Measurements from ENCODE around the gene PIAS3.
"Not testable (repeated sequence)": the region's sequence is repeated elsewhere in the genome, so short reads cannot be mapped to it uniquely, and the experiment has no call there.

Gene PIAS3

DNA sequence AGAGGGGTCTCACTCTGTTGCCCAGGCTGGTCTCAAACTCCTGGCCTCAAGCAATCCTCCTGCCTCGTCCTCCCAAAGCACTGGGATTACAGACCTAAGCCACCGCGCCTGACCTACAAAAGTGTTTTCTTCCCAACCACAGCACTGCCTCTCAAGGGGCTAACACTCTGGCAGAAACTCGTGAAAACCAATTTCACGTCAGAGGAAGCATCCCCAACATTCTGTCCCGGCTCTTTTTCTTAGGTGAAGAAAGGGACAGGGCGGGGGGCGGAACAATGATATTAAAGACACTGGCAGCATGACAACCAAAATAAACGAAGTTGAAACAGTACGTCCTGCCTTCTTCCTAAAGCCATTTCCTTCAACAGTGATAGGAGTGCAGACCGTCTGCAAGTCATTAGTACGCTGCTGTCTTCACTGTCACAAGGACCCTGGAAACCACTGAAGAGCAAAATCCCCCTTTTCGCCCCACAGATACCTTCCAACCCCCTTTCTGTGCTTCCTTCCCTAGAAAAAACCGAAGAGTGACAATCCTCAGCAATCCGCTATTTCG lies 36.0 kb downstream of the PIAS3 start:
- DNase-seq: not testable (repeated sequence)

DNA sequence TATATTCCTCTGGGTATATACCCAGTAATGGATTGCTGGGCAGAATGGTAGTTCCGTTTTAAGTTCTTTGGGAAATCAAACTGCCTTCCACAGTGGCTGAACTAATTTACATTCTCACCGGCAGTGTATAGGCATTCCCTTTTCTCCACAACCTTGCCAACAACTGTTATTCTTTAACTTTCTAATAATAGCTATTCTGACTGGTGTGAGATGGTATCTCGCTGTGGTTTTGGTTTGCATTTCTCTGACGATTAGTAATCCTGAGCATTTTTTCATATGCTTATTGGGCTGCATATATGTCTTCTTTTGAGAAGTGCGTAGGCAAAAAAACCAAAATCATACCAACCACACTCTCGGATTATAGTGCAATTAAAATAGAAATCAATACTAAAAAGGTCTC lies 40.8 kb downstream of the PIAS3 start:
- DNase-seq: not testable (repeated sequence)

DNA sequence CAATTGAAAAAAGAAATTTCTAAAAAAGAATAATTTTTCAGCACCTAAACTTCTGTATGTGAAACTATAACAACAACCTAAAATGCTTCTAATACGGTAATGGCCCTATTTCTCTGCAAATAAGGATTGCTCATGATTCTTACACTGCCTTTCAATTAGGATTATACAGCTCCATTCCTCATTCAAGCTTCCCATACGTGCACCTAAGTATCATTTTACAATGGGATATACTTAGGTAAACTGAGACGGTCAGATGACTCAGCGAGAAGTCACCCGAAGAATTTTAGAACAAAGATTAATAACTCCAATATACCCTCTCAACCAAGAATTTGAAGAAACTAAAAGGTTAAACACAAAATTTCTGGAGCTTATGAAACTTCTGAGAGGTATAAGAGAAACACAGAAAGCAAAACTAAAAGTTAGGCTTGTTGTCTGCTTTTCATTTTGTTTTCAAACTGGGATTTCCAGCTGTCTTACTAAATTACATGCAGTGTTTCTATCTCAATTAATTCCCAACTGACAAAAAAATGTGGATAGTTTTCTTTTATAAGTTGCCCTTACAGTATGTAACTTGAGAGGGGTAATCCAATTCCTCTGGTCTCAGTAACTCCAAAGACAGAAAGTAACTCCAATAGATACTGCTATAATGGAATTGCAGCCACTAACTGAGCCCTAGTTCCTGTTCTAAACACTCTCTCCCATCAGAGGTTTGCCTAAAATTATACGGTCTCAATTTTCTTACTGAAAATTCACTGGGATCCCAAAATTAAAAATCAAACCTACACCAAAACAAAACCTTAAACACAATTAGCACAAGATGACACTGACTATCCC lies 45.7 kb downstream of the PIAS3 start:
- not testable (repeated sequence) for DNase-seq

DNA sequence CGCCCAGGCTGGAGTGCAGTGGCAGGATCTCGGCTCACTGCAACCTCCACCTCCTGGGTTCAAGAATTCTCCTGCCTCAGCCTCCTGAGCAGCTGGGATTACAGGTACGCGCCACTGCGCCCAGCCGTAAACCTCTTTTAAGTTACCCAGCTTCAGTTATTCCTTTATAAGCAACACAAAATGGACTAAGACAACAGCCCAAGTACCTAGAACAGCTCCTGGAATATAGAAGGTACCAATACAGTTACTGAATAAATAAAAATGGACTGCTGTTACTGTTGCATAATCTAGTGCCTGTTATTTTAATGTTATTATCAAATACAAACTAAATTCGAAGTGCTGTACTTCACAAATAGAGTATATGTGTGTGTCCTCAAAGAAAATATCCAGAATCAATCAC lies 52.0 kb downstream of the PIAS3 start:
- DNase-seq: no peak

DNA sequence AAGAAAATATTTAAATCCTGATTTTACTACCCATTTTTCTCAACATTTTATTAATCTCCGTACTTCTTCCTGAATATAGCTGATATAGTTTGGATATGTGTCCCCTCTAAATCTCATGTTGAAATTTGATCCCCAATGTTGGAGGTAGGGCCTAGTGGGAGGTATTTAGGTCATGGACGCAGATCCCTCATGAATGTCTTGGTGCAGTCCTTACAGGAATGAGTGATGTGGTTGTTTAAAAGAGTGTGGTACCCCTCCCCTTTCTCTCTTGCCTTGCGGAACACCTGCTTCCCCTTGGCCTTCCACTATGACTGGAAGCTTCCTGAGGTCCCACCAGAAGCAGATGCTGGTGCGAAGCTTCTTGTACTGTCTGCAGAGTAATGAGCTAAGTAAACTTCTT lies 52.5 kb downstream of the PIAS3 start:
- no peak for DNase-seq

DNA sequence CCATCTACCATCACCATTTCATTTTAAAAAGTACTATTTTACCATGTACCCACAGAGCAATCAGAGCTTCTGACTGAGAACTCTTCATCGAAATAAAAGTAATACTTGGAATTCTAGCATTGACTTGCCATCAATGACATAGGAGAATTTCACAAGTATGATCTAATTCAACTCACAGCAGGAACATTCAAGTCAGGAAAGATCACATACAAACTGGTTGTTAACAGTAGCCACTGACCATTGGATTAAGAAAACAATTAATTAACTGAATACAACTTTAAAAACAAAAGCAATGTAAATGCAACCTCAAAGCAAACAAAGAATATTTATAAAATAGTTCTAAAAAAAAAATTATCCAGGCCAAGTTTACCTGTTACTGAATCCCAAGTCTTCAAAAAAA lies 53.8 kb downstream of the PIAS3 start:
- DNase-seq: no peak

DNA sequence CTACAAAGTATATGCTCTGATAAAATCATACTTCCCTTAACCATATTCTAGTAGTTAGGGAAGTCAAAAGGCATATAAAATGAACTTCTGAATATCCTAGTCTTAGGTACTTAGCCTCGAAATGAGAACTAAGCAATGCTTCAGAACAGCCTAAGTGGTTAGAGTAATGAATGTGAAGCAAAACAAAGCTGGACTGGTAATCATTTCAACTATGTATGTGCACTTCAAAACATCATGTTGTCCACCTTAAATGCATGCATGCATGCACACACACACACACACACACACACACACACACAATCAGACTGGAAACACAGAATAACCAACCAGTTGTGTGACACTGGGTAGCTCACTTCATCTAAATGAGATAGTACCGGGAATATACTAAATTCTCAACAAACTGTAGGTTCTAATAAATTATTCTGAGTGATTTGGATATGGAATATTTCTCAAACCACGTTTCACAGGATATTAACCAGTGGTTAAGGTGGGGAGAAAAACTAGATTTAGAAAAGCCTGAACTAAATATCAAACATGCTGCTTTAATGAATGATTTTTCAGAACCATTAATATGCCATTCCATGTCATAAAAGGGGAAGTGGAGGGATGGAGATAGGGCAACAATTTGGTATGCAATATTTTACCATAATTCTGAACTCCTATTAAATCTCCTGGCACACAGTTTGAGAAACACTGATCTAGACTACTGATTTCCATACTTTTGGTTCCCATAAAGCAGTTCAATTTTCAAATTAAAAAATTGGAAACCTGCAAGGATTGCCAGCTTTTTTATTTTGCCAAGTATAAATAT lies 54.4 kb downstream of the PIAS3 start:
- no peak for DNase-seq

DNA sequence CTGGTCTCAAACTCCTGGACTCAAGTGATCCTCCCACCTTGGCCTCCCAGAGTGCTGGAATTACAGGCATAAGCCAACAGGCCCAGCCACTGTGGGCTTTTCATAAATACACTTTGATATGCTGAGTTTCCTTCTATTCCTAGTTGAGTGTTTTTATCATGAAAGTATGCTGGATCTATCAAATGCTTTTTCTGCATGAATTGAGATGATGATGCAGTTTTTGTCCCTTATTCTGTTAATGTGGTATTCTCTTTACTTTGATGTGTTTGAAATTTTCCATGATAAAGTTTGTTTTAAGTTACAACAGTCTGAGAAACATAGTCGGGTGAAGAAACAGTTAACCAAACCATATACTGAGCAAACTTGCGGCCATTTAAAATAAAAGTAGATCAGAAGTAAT lies 59.1 kb downstream of the PIAS3 start:
- DNase-seq: no peak

Data from activated CD4-positive, CD25-positive, alpha-beta regulatory T cell treated with anti-CD3 and anti-CD28 coated beads, Interleukin-2, amount 50 U/mL, for 72 hours (primary cell).